Lower lobe of right lung (tissue), 2 donors: ENCODE results near the gene PLXNA1. TPM values are rescaled to one million over a fixed set of nuclear protein-coding genes. Genes with fewer than 3 reads are reported as not detected.

Source experiments
- ATAC-seq, 2 donors: fragments of 200-7000 bp; cut with Tn5 transposase; one replicate each; pipeline ENCODE4 v1.9.1; 2020 to 2022; ENCODE audit warnings: mild to moderate bottlenecking in 2 of 2, moderate library complexity in 2 of 2
- DNase-seq: peaks from one replicate; pipeline ENCODE4 v3.0.0-alpha.2; 2020
- H3K27ac ChIP-seq: fragments of 200-600 bp; one replicate; pipeline ENCODE4 v1.8.0; 2022
- H3K27me3 ChIP-seq: fragments of 200-600 bp; one replicate; pipeline ENCODE4 v1.8.0; 2022; ENCODE audit warnings: low read depth
- H3K36me3 ChIP-seq: fragments of 200-600 bp; one replicate; pipeline ENCODE4 v1.8.0; 2022; ENCODE audit warnings: mild to moderate bottlenecking
- H3K4me1 ChIP-seq: fragments of 200-600 bp; one replicate; pipeline ENCODE4 v1.8.0; 2022
- H3K4me3 ChIP-seq: fragments of 200-600 bp; one replicate; pipeline ENCODE4 v1.8.0; 2022; ENCODE audit warnings: mild to moderate bottlenecking
- H3K9me3 ChIP-seq: fragments of 200-600 bp; one replicate; pipeline ENCODE4 v1.8.0; 2022
- intact Hi-C: fragments of 100-400 bp; cut with DNase I; formaldehyde crosslinking; loops from one replicate; pipeline ENCODE4 v1.11.0; 2022
- long read RNA-seq: library from polyadenylated mRNA; unstranded; transcript quantifications from one replicate; pipeline ENCODE4 v2.0.0, GENCODE V29; 2021
- total RNA-seq: library from RNA; stranded (reverse); fragmentation: NEBNext Ultra II Directional; extraction: Animal tissue kit (Norgen Biotek cat#: 25700); gene quantifications from one replicate; pipeline ENCODE4 v1.2.1, GENCODE V29; 2021
- TF ChIP-seq, protein P1 (sequence below): fragments of 200-600 bp; IDR thresholded peaks from one replicate; pipeline ENCODE4 v1.8.0; 2022; ENCODE audit warnings: antibody characterized with exemption, mild to moderate bottlenecking
- donor health status: DM: no; HTN: yes; CAD: no; lungs with severe emphysema.

PLXNA1 gene
- total RNA-seq = 48.1 TPM
- long read RNA-seq, full-length matches to known transcripts = 1 of 79 reads
- long read RNA-seq, partial matches to known transcripts = 65 of 79 reads
- long read RNA-seq, other reads (novel, unspliced or antisense) = 13 of 79 reads

DNA sequence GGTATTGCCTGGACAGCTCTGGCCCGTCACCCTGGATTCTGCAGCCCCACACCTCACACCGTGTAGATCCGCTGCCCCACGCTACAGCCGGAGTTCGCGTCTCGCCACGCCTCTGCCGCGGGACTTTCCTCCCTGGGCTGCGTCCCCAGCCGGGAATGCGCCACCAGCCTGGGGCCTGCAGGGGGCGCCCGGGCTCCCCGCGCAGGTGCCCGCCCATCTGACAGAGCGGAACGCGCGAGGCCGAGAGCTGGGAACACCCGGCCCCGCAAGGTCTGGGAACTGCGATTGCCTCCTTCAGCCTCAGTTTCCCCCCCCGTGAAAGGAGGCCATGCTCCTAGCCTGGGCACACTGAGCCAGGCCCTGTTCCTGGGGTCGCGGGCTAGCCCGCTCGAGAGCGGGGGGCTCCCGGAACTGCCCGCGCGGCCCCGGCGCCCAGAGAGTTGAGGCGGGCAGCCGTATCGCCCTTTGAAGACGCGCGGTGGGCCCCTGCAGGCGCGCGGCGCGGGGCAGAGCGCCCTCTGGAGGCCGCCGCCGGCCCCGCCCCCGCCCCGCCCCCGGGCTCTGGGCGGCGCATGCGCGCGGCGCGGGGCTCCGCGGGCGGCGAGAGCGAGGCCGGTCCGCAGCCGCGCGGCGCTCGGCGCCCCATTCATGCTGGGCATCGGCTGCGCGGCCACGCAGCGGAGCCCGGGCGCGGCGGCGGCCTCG, at the start of gene PLXNA1:
TSS of gene PLXNA1 (plus strand) at position 645 of the 705 bp plus-strand sequence. CDS start 5,479 bp downstream, outside the sequence.
- no peaks in the 10 kb centered on the region for H3K36me3 ChIP-seq
- DNase-seq (peak; percentile 87), ATAC-seq (peak; percentile 92 to 95)
- TF ChIP-seq, protein P1, sequence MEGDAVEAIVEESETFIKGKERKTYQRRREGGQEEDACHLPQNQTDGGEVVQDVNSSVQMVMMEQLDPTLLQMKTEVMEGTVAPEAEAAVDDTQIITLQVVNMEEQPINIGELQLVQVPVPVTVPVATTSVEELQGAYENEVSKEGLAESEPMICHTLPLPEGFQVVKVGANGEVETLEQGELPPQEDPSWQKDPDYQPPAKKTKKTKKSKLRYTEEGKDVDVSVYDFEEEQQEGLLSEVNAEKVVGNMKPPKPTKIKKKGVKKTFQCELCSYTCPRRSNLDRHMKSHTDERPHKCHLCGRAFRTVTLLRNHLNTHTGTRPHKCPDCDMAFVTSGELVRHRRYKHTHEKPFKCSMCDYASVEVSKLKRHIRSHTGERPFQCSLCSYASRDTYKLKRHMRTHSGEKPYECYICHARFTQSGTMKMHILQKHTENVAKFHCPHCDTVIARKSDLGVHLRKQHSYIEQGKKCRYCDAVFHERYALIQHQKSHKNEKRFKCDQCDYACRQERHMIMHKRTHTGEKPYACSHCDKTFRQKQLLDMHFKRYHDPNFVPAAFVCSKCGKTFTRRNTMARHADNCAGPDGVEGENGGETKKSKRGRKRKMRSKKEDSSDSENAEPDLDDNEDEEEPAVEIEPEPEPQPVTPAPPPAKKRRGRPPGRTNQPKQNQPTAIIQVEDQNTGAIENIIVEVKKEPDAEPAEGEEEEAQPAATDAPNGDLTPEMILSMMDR = peak; percentile 97
- intact Hi-C loops = loop anchor here (5.0 kb wide), 1 partner anchor 230 kb away; no protein-coding TSS in a partner anchor
- H3K27me3 ChIP-seq = no peaks in the 10 kb centered on the region
- peak within 1 kb of the TSS; percentile 66 for H3K4me3 ChIP-seq
- peaks cover 26% of the 10 kb centered on the region for H3K4me1 ChIP-seq
- H3K9me3 ChIP-seq = no peaks in the 10 kb centered on the region
- H3K27ac ChIP-seq = peak within 1 kb of the TSS; percentile 83

DNA sequence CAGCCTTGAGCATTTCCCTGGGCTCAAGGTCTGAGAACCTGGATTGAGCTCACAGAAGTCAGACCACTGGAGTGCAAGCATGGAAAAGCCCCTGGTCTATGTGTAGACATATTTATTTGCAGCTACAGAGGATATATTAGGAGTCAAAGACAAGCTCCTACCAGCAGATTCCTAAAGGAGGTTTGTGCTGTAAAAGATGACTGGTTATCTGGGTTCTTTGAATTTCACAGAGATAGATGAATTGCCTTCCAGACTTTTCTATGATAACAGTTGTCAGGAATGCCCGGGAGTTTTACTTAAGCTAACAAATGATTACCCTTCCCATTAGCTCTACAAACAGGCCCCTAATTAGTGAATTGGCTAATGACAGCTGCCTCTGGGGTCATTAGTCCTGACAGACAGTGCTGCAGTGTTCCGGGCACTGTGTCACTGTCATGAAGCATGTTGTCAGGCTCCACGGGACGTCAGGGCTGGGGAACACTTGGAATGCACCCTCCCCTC, 48.8 kb upstream of the PLXNA1 start:
- no peaks in the 10 kb centered on the region for H3K36me3 ChIP-seq
- H3K27me3 ChIP-seq = no peaks in the 10 kb centered on the region
- no peak overlapping the region for H3K27ac ChIP-seq
- no peak for DNase-seq
- peak in 1 of 2 donors; percentile 32 for ATAC-seq
- TF ChIP-seq, protein P1 = no peak
- H3K4me1 ChIP-seq = peaks cover 15% of the 10 kb centered on the region
- H3K9me3 ChIP-seq = no peaks in the 10 kb centered on the region
- intact Hi-C loops = no loop called here
- H3K4me3 ChIP-seq = no peak overlapping the region

DNA sequence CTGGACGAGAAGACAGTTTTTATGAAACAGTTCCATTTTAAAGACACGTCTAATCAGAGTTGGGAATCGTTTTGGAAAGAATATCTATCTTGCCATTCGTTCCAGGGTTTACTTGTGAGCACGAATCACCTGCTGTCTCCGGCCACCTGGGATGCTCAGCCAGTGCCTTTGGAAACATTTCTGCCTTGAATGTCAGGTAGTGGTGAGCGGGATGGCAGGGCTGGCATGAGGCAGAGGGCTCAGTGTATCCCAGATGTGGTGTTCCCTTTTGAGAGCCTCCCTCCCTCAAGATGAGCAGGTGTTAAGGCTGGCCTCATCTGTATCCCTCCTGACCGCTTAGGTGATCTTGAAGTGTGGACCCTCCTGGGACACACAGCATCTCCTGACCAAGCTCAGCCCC, 47.9 kb upstream of the PLXNA1 start:
- intact Hi-C loops = no loop called here
- Histone ChIP-seq H3K27me3 (no peaks in the 10 kb centered on the region), H3K9me3 (no peaks in the 10 kb centered on the region), H3K4me3 (no peak overlapping the region), H3K4me1 (peaks cover 15% of the 10 kb centered on the region), H3K36me3 (no peaks in the 10 kb centered on the region), H3K27ac (no peak overlapping the region)
- TF ChIP-seq, protein P1 = no peak
- DNase-seq = no peak
- ATAC-seq = no peak

DNA sequence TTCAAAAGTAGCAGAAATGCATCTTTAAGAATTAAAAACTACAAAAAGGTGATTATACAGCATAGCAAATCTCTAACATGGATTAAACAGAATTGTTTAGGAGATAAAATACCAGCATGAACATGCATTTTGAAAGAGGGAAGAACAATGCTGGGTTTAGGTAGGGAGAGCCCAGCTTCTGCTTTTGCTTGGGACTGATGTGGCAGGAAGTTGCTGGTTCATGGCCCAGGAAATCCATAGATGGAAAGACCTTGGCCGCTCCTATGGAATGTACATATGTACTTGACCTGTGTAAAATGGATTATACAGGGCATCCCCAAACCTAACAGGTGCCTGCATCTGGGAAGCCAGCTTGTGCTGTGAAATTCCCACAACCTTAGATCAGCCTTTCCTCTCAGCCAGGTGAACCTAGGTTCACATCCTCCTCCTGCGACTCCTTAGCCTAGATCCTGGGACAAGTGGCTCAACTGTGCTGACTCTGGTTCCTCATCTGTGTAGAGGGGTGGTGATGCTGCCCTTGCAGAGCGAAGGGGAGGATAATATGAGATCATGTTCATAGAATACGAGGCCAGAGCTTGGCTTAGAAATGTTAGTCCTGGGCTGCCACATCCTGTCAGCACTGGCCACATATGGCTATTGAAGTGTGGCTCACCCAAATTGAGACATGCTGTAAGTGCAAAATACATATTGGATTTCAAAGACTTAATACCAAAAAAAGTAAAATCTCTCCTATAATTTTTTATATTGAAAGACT, 47.0 kb upstream of the PLXNA1 start:
- intact Hi-C loops = no loop called here
- TF ChIP-seq, protein P1 = no peak
- ATAC-seq = no peak
- Histone ChIP-seq H3K27ac (no peak overlapping the region), H3K4me3 (no peak overlapping the region), H3K36me3 (no peaks in the 10 kb centered on the region), H3K27me3 (no peaks in the 10 kb centered on the region), H3K4me1 (peaks cover 15% of the 10 kb centered on the region), H3K9me3 (no peaks in the 10 kb centered on the region)
- no peak for DNase-seq

DNA sequence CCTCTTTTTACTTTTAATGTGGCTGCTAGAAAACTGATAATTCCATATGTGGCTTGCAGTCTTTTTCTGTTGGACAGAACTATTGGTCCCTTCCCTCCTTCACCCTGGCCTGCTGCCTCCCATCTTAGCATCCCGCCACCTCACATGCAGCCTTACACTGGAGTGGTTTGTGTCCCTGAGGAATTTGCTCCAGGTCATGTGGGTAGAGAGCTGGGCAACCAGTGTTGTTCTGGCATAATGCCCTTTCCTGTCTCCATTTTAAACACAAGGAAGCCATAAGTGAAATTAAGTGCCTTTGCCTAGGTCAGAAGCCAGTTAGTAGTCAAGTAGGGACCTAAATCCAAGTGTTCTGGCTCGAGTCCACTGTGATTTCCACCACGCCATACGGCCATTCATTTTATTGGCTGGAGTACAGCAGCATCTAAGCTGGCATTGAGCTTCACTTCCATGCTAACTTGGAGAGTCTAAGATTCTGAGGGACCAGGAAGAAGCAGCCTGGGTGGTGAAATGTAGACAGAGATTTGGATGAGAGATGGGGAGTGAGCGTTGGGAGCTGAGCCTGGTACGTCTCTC, 46.0 kb upstream of the PLXNA1 start:
- DNase-seq (no peak), ATAC-seq (no peak)
- intact Hi-C loops = no loop called here
- Histone ChIP-seq H3K27me3 (no peaks in the 10 kb centered on the region), H3K27ac (no peak overlapping the region), H3K4me3 (no peak overlapping the region), H3K4me1 (peaks cover 11% of the 10 kb centered on the region), H3K9me3 (no peaks in the 10 kb centered on the region), H3K36me3 (no peaks in the 10 kb centered on the region)
- TF ChIP-seq, protein P1 = no peak
